CD4-positive, alpha-beta T cell treated with Interleukin-17A for 1 hour (primary cell): ENCODE data around the gene LRRC3C.

Experiments
- DNase-seq: peaks from one replicate; pipeline ENCODE4 v3.0.0-alpha.2; 2020

Gene LRRC3C

DNA sequence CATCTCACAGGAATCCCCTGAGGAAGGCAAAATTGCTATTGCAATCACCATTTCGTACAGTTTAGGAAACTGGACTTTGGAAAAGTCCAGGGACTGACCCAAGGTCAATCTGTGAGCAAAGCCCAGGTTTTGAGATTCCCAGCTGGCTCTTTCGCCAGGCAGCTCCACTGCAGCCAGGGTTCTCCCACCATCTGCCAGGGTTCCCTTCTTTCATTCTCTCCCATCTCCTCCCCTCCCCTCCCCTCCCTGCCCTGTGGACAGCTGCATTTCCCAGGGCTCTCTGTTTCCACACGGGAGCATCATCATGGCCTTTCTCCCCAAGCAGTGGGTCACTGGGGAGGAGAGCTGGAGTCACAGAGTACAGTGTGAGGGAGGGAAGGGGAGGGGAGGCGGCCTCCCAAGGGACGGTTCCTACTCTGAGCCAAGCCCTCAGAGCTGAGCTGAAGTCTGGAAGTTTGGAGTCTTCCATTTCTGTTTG, 23.4 kb downstream of the LRRC3C start:
- no peak for DNase-seq

DNA sequence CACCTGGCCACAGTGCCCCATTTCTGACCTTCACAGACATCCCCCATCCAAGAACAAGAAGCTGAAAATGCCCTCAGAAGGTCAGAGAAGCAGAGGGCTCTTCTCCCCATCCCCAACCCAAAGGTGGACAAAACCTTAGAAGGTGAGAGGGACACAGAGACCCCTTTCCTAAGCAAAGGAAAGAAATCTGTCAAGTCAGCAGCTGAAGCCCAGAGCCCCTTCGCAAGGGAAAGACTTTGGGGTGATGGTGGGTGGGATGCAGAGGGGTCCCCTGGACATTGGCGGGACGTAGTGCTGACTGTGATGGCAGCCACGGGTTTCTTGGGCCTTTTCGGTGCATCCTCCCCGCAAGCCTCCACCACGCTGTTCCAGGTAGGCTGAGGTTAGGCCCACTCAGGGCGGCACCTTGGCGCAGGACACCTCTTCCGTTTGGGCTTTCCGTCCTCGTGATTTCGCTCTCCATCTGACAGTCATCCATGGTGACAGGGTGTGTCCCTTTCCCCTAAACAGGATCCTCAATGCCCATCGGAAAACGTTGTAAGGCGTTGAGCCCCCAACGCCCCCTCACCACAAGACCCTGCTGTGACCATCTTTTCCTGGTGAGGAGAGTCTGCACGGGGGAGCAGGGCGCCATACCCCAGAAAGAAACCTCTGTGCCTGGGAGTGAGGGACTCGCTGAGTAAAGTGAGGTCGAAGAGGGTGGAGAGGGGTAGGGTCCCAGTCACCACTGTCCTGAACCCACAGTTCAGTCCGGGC, 24.6 kb downstream of the LRRC3C start:
- no peak for DNase-seq

DNA sequence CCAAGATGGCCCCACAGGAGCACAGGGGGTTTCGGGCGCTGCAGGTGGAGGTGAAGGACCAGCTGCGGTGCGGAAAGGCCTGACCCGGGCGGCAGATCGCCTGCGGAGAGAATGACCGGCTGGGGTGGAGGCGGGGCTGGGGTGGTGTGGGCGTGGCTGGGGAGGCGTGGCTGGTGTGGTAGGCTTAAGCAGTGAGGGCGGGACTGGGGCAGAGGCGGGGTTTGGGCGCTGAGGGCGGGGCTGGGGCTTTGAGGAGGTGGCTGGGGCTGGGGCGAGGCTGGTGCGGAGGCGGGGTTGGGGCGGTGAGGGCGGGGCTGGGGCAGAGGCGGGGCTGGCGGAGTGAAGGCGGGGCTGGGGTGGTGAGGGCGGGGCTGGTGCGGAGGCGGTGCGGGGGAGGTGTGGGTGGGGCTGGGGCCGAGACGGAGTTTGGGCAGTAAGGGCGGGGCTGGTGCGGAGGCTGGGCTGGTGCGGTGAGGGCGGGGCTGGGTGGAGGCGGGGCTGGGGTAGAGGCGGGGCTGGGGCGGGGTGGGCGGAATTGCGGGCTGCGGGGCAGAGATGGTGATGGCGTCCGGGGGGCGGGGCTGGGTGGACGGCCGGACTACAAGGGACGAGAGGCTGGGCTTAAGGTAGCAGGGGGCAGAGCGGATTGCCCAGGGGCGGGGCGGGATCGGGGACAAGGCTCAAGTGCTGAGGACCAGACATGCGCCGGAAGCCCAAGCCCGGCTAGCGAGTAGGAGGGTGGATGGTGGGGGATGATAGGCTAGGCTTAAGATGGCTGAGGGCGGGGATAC, 25.3 kb downstream of the LRRC3C start:
- DNase-seq, result peak; percentile 96

DNA sequence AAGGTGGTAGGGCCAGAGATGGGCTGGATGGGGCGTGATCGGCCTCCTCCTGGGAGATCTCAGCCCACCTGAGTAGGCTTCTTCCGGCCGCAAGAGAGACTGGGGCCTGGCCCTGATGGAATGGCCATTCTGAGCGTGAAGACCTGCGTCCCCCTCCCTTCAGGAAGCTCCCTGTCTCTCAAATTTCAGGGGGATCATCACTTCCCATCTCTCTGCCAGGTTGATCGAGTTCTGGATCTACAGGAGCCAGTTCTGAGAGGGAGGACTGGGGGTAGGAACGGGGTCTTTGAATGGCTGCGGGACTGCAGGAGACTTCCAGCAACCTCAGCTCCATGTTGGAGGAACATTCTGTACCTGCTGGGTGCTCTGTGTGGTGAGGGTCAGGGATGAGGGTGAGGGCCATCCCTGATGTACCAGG, 25.9 kb downstream of the LRRC3C start:
- DNase-seq, result no peak

DNA sequence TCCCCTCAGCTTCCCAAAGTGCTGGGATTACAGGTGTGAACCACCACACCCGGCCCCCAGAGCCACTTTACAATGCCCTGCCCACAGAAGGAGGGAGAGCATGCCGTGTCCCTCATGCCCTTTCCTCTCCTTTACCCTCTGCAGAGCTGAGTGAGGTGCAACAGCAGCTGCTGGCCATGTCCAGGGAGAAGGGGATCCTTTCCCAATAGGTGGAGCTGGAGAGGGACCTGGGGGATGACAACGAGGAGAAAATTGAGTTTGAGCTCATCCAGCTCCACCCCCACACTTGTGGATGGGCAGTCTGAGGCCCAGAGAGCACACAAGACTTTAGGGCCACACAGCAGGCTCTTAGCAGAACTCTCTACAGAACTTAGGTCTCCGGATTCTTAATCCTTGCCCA, 27.3 kb downstream of the LRRC3C start:
- DNase-seq, result no peak

DNA sequence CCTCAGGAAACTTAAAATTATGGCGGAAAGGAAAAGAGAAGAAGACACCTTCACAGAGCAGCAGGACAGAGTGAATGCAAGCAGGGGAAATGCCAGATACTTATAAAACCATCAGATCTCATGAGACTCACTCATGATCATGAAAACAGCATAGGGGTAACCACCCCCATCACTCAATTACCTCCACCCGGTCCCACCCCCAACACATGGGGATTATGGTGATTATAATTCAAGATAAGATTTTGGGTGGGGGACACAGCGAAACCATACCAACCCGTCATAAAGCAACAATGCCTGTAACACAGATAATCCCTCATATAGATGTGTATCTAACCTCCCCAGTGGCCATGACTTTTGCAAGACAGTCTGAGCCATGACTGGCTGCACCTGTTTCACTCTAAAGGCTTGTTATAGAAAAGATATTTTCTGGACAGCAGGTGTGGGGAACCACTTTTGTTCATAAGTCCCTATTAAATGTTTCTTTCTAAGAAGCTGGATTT, 28.2 kb downstream of the LRRC3C start:
- DNase-seq, result no peak

DNA sequence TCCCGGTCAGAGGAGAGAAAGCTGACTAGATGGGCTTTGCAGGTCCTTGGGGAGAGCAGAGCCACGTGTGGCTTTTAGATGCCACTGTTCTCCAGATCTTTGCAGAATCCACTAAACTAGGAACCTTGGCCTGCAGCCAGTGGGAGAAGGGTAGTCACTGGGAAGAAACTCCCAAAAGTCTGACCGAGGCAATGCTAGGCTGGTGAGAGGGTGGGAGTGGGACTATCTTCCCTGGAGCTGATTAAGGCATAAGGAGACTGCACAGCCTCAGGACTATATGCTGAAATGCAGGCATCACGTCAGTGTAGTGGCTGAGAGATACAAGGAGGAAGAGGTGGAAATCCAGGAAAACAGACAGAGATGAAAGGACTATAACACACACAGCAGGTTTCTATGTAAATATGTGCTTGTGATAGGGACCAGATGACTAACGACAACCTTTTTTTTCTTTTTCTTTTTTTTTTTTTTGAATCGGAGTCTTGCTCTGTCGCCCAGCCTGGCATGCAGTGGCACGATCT, 33.1 kb downstream of the LRRC3C start:
- no peak for DNase-seq

DNA sequence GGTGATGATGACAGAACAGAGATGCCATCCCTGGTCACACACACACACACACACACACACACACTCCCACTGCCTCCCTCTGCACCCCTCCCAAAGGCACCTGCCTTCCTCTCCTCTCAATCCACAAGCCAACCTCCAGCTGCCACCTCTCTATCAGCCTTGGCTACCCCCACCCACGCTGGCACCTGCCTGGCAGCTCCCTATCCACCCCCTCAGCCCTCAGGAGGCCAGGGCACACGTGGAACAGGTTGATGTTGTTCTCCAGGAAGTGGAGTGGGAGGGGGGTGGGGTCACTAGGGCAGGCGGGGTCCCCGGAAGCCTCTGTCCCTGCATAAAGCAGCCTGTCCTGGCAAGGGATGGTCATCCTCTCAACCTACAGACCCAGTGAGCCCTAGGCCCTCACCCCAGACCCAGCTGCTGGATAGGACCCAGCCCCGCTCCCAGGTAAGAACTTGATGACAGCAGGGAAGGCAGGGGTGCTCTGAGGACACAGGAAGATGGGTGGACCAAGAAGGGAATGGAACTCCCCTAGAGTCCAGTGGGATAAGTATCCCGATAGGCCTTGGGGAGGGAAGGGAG, 35.2 kb downstream of the LRRC3C start, which contains the start of gene GSDMA:
TSS of gene GSDMA (plus strand) at position 363 of the 579 bp plus-strand sequence. CDS start 2,684 bp downstream, outside the sequence.
- DNase-seq, result peak; percentile 8

DNA sequence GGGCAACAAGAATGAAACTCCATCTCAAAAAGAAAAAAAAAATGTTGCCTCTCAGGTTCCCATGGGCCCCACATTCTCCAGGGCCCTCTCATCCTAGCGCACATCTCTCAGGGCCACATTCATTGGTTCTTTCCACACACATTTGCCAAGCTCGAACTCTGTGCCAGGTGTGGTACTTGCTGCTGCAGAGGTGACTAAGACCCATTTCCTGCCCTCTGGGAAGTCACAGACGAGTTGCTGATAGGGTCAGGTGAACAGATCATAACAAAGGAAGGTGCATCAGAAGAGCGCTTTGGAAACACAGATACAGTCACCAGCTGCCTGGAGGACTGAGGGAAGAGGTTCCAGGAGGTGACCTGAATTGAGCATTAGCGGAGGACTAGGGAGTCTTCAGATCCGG, 36.3 kb downstream of the LRRC3C start:
- peak; percentile 41 for DNase-seq

DNA sequence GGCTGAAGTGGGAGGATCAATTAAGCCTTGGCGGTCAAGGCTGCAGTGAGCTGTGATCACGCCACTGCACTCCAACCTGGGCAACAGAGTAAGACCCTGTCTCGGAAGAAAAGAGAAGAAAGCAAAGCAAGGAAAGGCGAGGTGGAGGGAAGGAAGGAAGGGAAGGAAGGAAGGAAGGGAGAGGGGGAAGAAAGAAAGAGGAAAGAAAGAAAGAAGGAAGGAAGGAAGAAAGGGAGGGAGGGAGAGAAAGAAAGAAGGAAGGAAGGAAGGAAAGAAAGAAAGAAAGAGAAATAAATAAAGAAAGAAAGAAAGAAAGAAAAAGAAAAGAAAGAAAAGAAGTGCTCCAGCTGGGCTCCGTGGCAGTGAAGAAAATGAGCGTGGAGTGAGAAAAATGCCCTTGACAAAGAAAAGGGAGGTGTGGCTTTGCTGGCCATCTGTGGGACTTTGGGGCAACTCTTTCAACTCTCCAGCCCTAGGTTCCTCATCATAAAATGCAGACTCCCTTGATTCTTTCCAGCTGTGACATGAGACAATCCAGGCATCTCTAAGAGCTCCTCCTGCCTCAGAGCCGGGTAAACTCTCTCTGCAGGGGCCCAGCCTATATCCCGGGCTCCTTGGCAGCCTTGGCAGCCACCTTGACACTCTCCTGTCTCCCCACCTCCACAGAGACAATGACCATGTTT, 37.6 kb downstream of the LRRC3C start:
- DNase-seq, result no peak

DNA sequence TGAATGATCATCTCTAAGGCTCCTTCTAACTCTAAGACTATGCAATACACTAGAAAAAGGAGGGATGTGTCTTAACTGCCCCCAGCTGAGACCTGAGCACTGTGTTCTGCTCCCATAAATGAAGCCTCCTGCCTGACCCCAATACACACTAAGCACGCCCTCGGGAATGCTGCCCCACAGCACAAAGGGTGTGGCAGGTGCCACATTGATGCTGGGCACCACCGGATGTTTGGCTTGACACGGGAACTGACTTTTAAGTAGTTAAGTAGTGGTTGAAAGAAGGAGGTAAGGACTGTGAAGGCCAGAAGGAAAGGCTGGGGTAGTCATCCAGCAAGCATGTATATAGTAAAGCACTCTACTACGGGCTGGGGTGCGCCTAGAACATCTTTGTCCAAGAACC, 39.2 kb downstream of the LRRC3C start:
- no peak for DNase-seq

DNA sequence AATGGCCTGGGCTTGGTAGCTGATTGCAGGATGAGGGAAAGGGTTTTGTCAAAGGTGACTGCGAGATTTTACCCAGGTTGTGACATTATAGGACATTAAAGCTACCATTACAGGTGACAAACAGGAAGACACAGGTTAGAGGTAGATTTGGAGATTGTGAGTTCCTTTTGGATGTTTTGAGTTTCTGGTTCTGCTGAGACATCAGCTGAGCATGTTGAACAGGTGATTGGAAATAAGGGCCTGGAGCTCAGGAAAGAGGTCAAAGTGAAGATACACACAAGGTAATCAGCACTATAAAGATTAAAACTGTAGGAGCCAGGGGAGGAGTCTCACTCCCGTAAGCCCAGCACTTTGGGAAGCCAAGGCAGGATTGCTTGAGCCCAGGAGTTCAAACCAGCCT, 41.2 kb downstream of the LRRC3C start:
- no peak for DNase-seq

DNA sequence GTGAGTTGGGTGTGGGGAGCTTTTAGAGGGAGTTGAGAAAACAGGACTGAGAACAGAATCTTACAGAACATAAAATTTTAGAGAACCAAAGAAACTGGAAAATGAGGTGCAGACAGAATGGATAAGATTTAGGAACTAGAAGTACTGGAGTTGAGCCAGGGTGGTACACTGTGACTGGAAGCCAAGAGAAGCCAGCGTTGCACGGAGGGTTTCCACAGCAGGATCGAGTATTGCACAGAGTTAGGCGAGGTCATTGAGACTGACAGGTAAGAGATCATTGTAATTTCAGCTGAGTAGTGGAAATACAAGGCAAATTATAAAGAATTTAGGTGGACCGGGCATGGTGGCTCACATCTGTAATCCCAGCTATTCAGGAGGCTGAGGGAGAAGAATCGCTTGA, 41.8 kb downstream of the LRRC3C start:
- DNase-seq, result no peak

DNA sequence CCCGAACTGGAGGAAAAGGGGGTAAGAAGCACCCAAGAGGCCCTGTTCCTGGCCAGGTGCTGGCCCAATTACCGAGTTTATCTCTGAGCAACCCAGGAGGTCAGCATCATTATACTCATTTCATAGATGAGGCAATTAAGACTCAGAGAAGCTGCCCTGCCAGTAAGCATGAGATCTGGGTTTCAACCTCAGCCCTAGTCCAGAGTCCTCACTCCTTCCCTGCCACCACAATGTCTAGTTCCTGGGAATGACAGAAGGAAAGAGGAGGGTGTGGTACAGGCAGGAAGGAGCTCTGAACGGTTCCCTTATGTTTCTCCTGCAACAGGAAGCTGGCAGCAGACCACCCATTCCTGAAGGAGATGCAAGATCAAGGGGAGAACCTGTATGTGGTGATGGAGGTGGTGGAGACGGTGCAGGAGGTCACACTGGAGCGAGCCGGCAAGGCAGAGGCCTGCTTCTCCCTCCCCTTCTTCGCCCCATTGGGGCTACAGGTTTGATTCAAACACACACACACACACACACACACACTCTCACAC, 42.7 kb downstream of the LRRC3C start:
- DNase-seq, result no peak

DNA sequence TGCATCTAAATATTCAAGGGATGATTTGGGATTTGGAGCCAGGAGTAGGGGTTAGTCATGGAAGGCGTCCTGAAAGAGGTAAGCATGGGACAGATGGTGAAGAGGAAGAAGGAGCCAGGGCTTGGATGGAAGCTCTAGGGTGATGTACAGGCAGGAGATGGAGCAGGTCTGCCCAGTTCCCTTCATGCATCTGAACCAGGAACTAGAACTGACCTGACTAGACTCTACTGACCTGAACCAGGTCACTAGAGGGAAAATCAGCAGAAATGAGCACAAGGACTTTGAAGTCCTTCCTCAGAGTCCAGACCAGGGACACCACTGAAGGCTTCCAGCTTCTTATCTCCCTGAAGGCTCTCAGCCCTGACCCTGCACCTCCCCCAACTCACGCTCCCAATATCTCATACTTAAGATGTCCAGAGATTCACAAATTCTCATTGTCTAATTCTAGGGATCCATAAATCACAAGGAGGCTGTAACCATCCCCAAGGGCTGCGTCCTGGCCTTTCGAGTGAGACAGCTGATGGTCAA, 43.6 kb downstream of the LRRC3C start:
- DNase-seq, result no peak

DNA sequence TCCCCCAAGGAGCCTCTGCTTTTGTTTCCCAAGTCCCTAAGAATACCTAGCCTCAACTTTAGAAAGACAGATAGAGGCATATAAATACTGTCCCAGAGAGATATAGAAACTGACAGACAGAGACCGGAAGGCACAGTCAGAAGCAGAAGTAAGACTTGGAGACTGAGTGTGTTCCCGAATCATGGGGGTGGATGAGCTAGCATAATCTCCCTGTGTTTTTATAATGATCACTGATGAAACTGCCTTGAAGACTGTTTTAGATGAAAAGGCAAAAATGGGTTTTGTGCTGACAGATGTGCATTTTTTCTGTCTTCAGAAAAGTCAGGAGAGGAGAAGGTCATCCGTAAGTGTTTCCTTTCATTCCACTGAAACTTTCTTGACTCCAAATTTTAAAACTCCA, 44.7 kb downstream of the LRRC3C start:
- DNase-seq, result no peak

DNA sequence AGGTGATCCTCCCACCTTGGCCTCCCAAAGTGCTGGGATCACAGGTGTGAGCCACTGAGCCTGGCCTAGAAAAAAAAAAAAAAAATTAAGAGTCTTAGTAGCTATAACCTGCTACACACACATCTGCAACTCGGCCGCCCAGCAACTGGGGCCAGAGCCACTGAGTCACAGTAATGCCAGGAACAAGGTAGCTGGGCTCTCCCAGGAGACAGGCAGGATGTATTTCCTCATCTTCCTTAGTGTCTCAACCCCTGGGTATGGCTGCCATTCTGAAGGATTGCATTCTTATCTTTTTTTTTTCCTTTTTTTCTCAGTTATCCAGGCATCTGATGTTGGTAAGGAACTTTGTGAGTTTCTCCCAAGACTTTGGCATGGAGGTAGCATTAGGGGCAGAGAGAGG, 46.0 kb downstream of the LRRC3C start:
- no peak for DNase-seq

DNA sequence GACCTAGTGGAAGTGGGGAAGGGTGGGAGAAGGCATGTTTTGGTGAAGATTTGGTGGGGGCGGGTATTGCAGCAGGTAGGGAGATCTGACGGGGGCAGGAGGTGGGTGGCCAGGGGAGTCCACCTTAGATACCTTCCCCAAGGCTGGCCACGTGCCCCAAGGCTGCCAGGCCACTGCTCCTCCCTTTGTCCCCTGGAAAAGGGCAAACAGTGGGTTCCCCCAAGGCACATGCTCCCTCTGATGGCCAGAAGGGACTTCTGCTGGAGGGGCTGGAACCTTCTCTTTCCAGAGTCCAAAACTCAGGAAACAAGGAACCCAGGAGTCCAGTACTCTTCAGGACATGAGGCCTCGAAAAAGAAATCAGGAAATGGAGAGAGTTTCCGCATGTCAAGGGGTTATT, 46.9 kb downstream of the LRRC3C start:
- DNase-seq, result no peak

DNA sequence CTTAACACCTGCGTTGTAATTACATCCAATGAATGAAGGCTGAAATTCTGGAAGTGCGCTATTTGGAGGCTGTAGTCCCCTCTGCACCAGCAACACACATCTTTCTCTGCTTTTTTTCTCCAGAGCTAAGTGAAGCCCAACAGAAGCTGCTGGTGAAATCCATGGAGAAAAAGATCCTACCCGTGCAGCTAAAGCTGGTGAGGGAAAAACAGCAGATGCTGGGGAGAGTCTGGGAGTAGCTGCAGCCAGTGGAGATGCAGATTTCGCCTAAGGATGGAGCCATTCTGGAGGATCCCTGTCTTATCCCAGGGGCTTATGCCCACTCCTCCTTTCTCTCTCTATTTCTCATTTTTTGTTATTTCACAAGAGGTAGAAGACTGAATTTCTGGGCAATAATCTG, 48.3 kb downstream of the LRRC3C start:
- no peak for DNase-seq

DNA sequence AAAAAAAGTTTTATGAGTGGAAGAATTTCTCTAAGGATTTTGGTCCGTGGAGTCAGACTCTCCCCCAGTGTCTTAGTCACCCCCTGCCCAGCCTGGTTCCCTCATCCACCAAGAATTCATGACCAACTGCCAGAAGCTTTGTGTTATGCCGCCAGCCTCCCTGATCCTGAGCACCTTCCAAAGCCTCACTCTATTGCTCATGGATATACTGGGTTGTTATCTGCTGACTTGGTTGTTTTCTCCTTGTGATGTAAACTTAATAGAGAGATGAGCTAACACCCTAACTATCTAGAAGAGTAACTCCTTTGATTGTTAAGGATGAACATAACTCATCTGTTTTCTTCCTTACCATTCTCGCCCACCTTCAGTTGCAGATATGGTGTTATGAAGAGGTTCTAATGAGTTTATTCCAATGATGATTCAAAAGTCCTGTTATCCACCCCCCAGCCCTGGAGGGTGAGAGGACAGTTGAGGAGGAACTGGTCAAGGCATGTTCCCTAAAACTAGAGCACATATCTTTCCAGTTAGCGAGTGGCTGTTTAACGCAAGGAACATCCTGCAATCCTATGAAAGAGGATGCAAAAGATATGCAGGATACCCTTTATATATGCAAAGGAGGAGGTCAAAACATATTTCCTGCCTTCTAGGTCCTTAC, 51.6 kb downstream of the LRRC3C start:
- DNase-seq, result no peak

DNA sequence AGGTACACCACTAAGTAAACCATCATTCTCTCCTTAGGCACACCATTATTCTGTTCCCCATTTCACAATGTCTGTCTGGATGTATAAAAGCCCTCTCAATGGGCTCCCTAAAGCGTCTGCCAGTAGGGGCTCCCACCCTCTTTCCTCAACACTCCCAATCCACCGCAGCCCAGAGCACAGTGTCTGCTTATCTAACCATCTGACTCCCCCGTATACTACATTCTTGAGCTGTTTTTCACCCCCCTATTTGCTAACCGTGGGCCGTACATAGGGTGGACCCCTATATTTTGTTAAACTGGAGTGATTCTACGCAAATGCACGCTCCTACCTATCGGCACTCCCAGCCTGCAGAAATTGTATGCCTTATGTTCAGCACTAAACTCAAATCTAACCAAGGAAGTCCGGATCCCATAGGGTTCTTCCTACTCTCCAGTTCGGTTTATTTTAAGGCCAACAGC, 52.4 kb downstream of the LRRC3C start:
- DNase-seq, result no peak
